ENCODE measurements around the gene NOX4.

Gene NOX4

DNA sequence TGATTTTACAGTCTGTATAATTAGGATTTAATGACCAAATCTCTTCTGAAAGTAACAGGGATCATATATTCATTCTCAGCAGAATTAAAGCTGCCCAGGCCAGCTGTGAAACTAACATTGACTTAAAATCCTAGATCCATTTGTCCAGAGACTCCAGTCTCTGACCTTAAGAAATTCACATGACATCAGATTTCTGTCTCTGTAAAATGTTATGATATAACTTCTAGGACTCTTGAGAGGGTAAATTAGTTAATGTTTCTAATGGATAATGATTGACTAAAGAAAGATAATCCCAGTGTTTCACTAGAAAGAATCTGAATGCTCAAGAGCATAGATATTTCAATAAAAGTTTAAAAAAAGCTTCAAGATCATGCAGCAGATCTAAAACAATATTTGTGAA lies 6.3 kb downstream of the NOX4 start:
- Histone ChIP-seq H3K79me1 (ENCODE audit: low read depth, low read length) (no peaks in the 10 kb centered on the region), H4K91ac (ENCODE audit: low read depth, low read length, poor library complexity) (no peak overlapping the region), H2BK120ac (ENCODE audit: low read depth, low read length) (no peak overlapping the region), H2AFZ (ENCODE audit: low read length) (no peak overlapping the region), H2BK12ac (ENCODE audit: low read length) (no peak overlapping the region), H3K27ac (replicated peaks; ENCODE audit: low read length) (no peak overlapping the region), H3K27me3 (ENCODE audit: control insufficient read depth in 3 of 3, insufficient read depth in 3 of 3, low read depth in 1 of 3, low read length in 3 of 3) (no peaks in the 10 kb centered on the region), H3K9me3 (replicated peaks in 1 of 2; ENCODE audit: control insufficient read depth in 2 of 2, insufficient read depth in 1 of 2, low read depth in 1 of 2, low read length in 2 of 2) (no peaks in the 10 kb centered on the region), H4K8ac (ENCODE audit: low read depth, low read length) (no peak overlapping the region), H3K4me2 (ENCODE audit: insufficient read depth, low read length, poor library complexity, severe bottlenecking) (no peak overlapping the region), H2AK5ac (ENCODE audit: low read depth, low read length) (no peak overlapping the region), H2BK15ac (ENCODE audit: low read length) (no peak overlapping the region), H3K4me3 (ENCODE audit: low read length in 2 of 2) (no peak overlapping the region), H3K18ac (ENCODE audit: low read length) (no peak overlapping the region), H3K36me3 (replicated peaks in 1 of 2; ENCODE audit: control insufficient read depth in 2 of 2, insufficient read depth in 2 of 2, low read length in 2 of 2) (peaks cover 0 to 26% of the 10 kb centered on the region in 2 donors), H3K23ac (ENCODE audit: low read depth, low read length, poor library complexity) (no peak overlapping the region), H3K9ac (ENCODE audit: low read depth, low read length, poor library complexity) (no peak overlapping the region), H2BK5ac (ENCODE audit: low read length) (no peak overlapping the region), H3K14ac (ENCODE audit: low read length) (no peak overlapping the region), H3K4me1 (ENCODE audit: control insufficient read depth in 2 of 2, insufficient read depth in 1 of 2, low read depth in 1 of 2, low read length in 2 of 2) (peaks cover 0 to 1% of the 10 kb centered on the region in 2 donors), H3K4ac (ENCODE audit: low read length) (no peak overlapping the region)
- DNase-seq (ENCODE audit: low spot score) = no peak

DNA sequence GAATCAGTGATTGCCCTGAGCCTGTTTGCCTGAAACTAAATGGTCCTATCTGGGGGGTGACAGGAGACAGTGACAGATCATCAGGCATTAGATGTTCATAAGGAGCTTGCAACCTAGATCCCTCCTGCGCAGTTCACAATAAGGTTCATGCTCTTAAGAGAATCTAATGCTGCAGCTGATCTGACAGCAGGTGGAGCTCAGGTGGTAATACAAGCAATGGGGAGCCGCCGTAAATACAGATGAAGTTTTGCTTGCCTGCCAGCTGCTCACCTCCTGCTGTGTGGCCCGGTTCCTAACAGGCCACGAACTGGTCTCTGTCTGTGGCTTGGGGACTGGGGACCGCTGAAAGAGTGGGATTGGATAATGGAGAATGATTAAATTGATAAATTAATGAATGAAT lies 14.0 kb downstream of the NOX4 start:
- no peak overlapping the region for H2BK5ac ChIP-seq (ENCODE audit: low read length)

DNA sequence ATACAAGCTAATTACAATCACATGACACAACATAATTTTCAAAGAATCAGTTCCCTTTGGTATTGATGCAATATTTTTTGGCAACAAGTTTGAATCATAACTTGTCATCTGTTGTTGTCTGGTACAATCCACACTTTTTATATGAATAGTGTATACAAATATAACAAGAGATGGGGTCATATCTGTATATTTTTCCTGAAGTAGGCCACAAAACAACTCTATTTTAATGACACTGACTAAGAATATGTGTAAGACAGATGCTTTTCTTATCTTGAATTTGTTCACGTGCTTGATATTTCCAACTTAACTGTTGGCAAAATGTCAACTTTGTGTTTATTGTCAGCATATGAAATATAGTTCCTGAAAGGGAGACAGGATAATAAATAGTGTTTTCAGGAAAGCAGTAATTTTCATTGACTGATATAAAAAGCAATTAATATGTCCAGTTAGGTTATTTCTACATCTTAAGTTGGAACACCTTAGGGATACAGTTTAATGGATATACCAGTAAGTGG lies 27.9 kb downstream of the NOX4 start:
- H2AFZ ChIP-seq (ENCODE audit: low read length) = no peak overlapping the region
- no peaks in the 10 kb centered on the region for H3K9me3 ChIP-seq (replicated peaks in 1 of 2; ENCODE audit: control insufficient read depth in 2 of 2, insufficient read depth in 1 of 2, low read depth in 1 of 2, low read length in 2 of 2)
- no peaks in the 10 kb centered on the region for H3K36me3 ChIP-seq (replicated peaks in 1 of 2; ENCODE audit: control insufficient read depth in 2 of 2, insufficient read depth in 2 of 2, low read length in 2 of 2)
- no peak overlapping the region for H2BK15ac ChIP-seq (ENCODE audit: low read length)
- no CpG with 5 or more reads among the region's 1 CpG for WGBS, 2 donors (ENCODE audit: extremely low coverage in 2 of 2, insufficient read length in 2 of 2, insufficient replicate concordance in 1 of 2)
- H3K4ac ChIP-seq (ENCODE audit: low read length) = no peak overlapping the region
- no peak overlapping the region for H2AK5ac ChIP-seq (ENCODE audit: low read depth, low read length)
- no peak overlapping the region for H4K91ac ChIP-seq (ENCODE audit: low read depth, low read length, poor library complexity)
- H3K14ac ChIP-seq (ENCODE audit: low read length) = no peak overlapping the region
- H3K9ac ChIP-seq (ENCODE audit: low read depth, low read length, poor library complexity) = no peak overlapping the region
- no peak overlapping the region for H3K23ac ChIP-seq (ENCODE audit: low read depth, low read length, poor library complexity)
- no peak overlapping the region for H2BK120ac ChIP-seq (ENCODE audit: low read depth, low read length)
- no peak overlapping the region for H2BK5ac ChIP-seq (ENCODE audit: low read length)
- no peak for DNase-seq (ENCODE audit: low spot score)
- no peak overlapping the region for H3K4me2 ChIP-seq (ENCODE audit: insufficient read depth, low read length, poor library complexity, severe bottlenecking)
- H3K27me3 ChIP-seq (ENCODE audit: control insufficient read depth in 3 of 3, insufficient read depth in 3 of 3, low read depth in 1 of 3, low read length in 3 of 3) = no peaks in the 10 kb centered on the region
- H4K8ac ChIP-seq (ENCODE audit: low read depth, low read length) = no peak overlapping the region
- no peak overlapping the region for H3K27ac ChIP-seq (replicated peaks; ENCODE audit: low read length)
- no peak overlapping the region for H3K18ac ChIP-seq (ENCODE audit: low read length)
- H3K4me1 ChIP-seq (ENCODE audit: control insufficient read depth in 2 of 2, insufficient read depth in 1 of 2, low read depth in 1 of 2, low read length in 2 of 2) = no peaks in the 10 kb centered on the region
- H3K4me3 ChIP-seq (ENCODE audit: low read length in 2 of 2) = no peak overlapping the region
- no peak overlapping the region for H2BK12ac ChIP-seq (ENCODE audit: low read length)
- no peaks in the 10 kb centered on the region for H3K79me1 ChIP-seq (ENCODE audit: low read depth, low read length)

More for the DNA sequence above, 14.0 kb downstream of the NOX4 start:
- H3K9ac ChIP-seq (ENCODE audit: low read depth, low read length, poor library complexity) = no peak overlapping the region
- H3K36me3 ChIP-seq (replicated peaks in 1 of 2; ENCODE audit: control insufficient read depth in 2 of 2, insufficient read depth in 2 of 2, low read length in 2 of 2) = peaks cover 0 to 25% of the 10 kb centered on the region in 2 donors
- 100% methylated on average over 1 of the region's 6 CpGs; no CpG with 5 or more reads in 1 of the 2 donors for WGBS, 2 donors (ENCODE audit: extremely low coverage in 2 of 2, insufficient read length in 2 of 2, insufficient replicate concordance in 1 of 2)
- H2AK5ac ChIP-seq (ENCODE audit: low read depth, low read length) = no peak overlapping the region
- H2AFZ ChIP-seq (ENCODE audit: low read length) = no peak overlapping the region
- no peak overlapping the region for H3K4me2 ChIP-seq (ENCODE audit: insufficient read depth, low read length, poor library complexity, severe bottlenecking)
- no peaks in the 10 kb centered on the region for H3K79me1 ChIP-seq (ENCODE audit: low read depth, low read length)
- H2BK15ac ChIP-seq (ENCODE audit: low read length) = no peak overlapping the region
- H2BK12ac ChIP-seq (ENCODE audit: low read length) = no peak overlapping the region
- H3K4me1 ChIP-seq (ENCODE audit: control insufficient read depth in 2 of 2, insufficient read depth in 1 of 2, low read depth in 1 of 2, low read length in 2 of 2) = no peaks in the 10 kb centered on the region
- no peak overlapping the region for H3K18ac ChIP-seq (ENCODE audit: low read length)
- no peak overlapping the region for H3K23ac ChIP-seq (ENCODE audit: low read depth, low read length, poor library complexity)
- H3K27ac ChIP-seq (replicated peaks; ENCODE audit: low read length) = no peak overlapping the region
- no peak overlapping the region for H3K4ac ChIP-seq (ENCODE audit: low read length)
- H3K4me3 ChIP-seq (ENCODE audit: low read length in 2 of 2) = no peak overlapping the region
- H4K91ac ChIP-seq (ENCODE audit: low read depth, low read length, poor library complexity) = no peak overlapping the region
- DNase-seq (ENCODE audit: low spot score) = no peak
- no peak overlapping the region for H3K14ac ChIP-seq (ENCODE audit: low read length)
- H3K27me3 ChIP-seq (ENCODE audit: control insufficient read depth in 3 of 3, insufficient read depth in 3 of 3, low read depth in 1 of 3, low read length in 3 of 3) = no peaks in the 10 kb centered on the region
- no peaks in the 10 kb centered on the region for H3K9me3 ChIP-seq (replicated peaks in 1 of 2; ENCODE audit: control insufficient read depth in 2 of 2, insufficient read depth in 1 of 2, low read depth in 1 of 2, low read length in 2 of 2)
- no peak overlapping the region for H4K8ac ChIP-seq (ENCODE audit: low read depth, low read length)
- no peak overlapping the region for H2BK120ac ChIP-seq (ENCODE audit: low read depth, low read length)

DNA sequence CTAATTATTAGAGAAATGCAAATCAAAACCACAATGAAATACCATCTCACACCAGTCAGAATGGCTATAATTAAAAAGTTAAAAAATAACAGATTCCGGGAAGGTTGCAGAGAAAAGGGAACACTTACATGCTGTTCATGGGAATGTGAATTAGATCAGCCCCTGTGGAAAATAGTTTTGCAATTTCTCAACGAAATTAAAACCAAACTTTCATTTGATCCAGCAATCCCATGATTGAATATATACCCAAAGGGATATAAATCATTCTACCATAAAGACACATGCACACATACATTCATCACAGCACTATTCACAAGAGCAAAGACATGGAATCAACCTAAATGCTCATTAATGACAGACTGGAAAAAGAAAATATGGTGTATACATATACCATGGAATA lies 32.5 kb downstream of the NOX4 start:
- no peak overlapping the region for H4K8ac ChIP-seq (ENCODE audit: low read depth, low read length)
- no peak overlapping the region for H3K27ac ChIP-seq (replicated peaks; ENCODE audit: low read length)
- no peaks in the 10 kb centered on the region for H3K9me3 ChIP-seq (replicated peaks in 1 of 2; ENCODE audit: control insufficient read depth in 2 of 2, insufficient read depth in 1 of 2, low read depth in 1 of 2, low read length in 2 of 2)
- DNase-seq (ENCODE audit: low spot score) = no peak
- H2BK15ac ChIP-seq (ENCODE audit: low read length) = no peak overlapping the region
- H3K23ac ChIP-seq (ENCODE audit: low read depth, low read length, poor library complexity) = no peak overlapping the region
- no peak overlapping the region for H2BK12ac ChIP-seq (ENCODE audit: low read length)
- no peak overlapping the region for H3K4ac ChIP-seq (ENCODE audit: low read length)
- H3K27me3 ChIP-seq (ENCODE audit: control insufficient read depth in 3 of 3, insufficient read depth in 3 of 3, low read depth in 1 of 3, low read length in 3 of 3) = no peaks in the 10 kb centered on the region
- no peaks in the 10 kb centered on the region for H3K36me3 ChIP-seq (replicated peaks in 1 of 2; ENCODE audit: control insufficient read depth in 2 of 2, insufficient read depth in 2 of 2, low read length in 2 of 2)
- no peak overlapping the region for H2AFZ ChIP-seq (ENCODE audit: low read length)
- H3K4me2 ChIP-seq (ENCODE audit: insufficient read depth, low read length, poor library complexity, severe bottlenecking) = no peak overlapping the region
- H3K4me1 ChIP-seq (ENCODE audit: control insufficient read depth in 2 of 2, insufficient read depth in 1 of 2, low read depth in 1 of 2, low read length in 2 of 2) = no peaks in the 10 kb centered on the region
- H2BK120ac ChIP-seq (ENCODE audit: low read depth, low read length) = no peak overlapping the region
- no peak overlapping the region for H3K14ac ChIP-seq (ENCODE audit: low read length)
- no peak overlapping the region for H3K9ac ChIP-seq (ENCODE audit: low read depth, low read length, poor library complexity)
- H3K4me3 ChIP-seq (ENCODE audit: low read length in 2 of 2) = no peak overlapping the region
- no peak overlapping the region for H3K18ac ChIP-seq (ENCODE audit: low read length)
- H2AK5ac ChIP-seq (ENCODE audit: low read depth, low read length) = no peak overlapping the region
- H4K91ac ChIP-seq (ENCODE audit: low read depth, low read length, poor library complexity) = no peak overlapping the region
- no CpG with 5 or more reads among the region's 2 CpGs for WGBS, 2 donors (ENCODE audit: extremely low coverage in 2 of 2, insufficient read length in 2 of 2, insufficient replicate concordance in 1 of 2)
- H2BK5ac ChIP-seq (ENCODE audit: low read length) = no peak overlapping the region
- H3K79me1 ChIP-seq (ENCODE audit: low read depth, low read length) = no peaks in the 10 kb centered on the region
